IMR-90 (cell line): Measurements from ENCODE around the gene SRC. TPM values are rescaled to one million over a fixed set of nuclear protein-coding genes. Genes with fewer than 3 reads are reported as not detected.

ENCODE experiments used
- ATAC-seq: fragments of 200-7000 bp; cut with Tn5 transposase; 2 replicates; pipeline ENCODE4 v1.9.1; 2020; ENCODE audit warnings: low read depth, mild to moderate bottlenecking, moderate library complexity
- BruUV-seq: library from RNA; stranded (reverse); fragments of 400-500 nt; replicated peaks from 2 replicates; lab custom pipeline; 2021; lab: Mats Ljungman, UMichigan
- CTCF ChIA-PET: fragments of 300-600 bp; formaldehyde crosslinking; extraction: SDS; loops from one replicate; lab custom pipeline; 2021; ENCODE audit warnings: antibody characterized with exemption; lab: Yijun Ruan, JAX
- POLR2A ChIA-PET: fragments of 300-600 bp; sonication (Branson Sonifier 250); formaldehyde crosslinking; loops from one replicate; lab custom pipeline; 2022; ENCODE audit warnings: antibody characterized with exemption; ENCODE audit not compliant: unreplicated experiment; lab: Charles Lee
- DNase-seq: peaks from one replicate; pipeline ENCODE4 v3.0.0; 2013
- H2AFZ ChIP-seq: replicated peaks from 2 replicates; pipeline ENCODE3; 2013; ENCODE audit warnings: low read length, mild to moderate bottlenecking; ENCODE audit not compliant: poor library complexity
- H2AK5ac ChIP-seq: 2 replicates; pipeline ENCODE4 v1.6.1; 2013; ENCODE audit warnings: low read depth, low read length, inconsistent platforms
- H2AK9ac ChIP-seq: replicated peaks from 2 replicates; pipeline ENCODE3; 2013; ENCODE audit warnings: mild to moderate bottlenecking, low read depth, low read length, moderate library complexity; ENCODE audit not compliant: poor library complexity
- H2BK120ac ChIP-seq: 2 replicates; pipeline ENCODE4 v1.6.1; 2013; ENCODE audit warnings: low read depth, low read length, inconsistent platforms
- H2BK15ac ChIP-seq: 3 replicates; pipeline ENCODE4 v1.6.1; 2013; ENCODE audit warnings: low read depth, low read length, inconsistent platforms
- H2BK20ac ChIP-seq: 2 replicates; pipeline ENCODE4 v1.6.1; 2013; ENCODE audit warnings: low read depth, mild to moderate bottlenecking, inconsistent platforms, low read length, moderate library complexity
- H2BK5ac ChIP-seq: 2 replicates; pipeline ENCODE4 v1.6.1; 2013; ENCODE audit warnings: mild to moderate bottlenecking, low read depth, low read length, inconsistent platforms; ENCODE audit not compliant: poor library complexity, severe bottlenecking
- H3K14ac ChIP-seq: replicated peaks from 2 replicates; pipeline ENCODE4 v1.6.1; 2013; ENCODE audit warnings: low read depth, low read length, inconsistent platforms
- H3K18ac ChIP-seq: 2 replicates; pipeline ENCODE4 v1.6.1; 2013; ENCODE audit warnings: low read depth, low read length, control low read depth
- H3K23ac ChIP-seq: 2 replicates; pipeline ENCODE4 v1.6.1; 2013; ENCODE audit warnings: low read depth, low read length, inconsistent platforms
- H3K27ac ChIP-seq: 2 replicates; pipeline ENCODE4 v1.5.1; 2013; ENCODE audit warnings: mild to moderate bottlenecking, control low read depth, low read length; ENCODE audit not compliant: insufficient read depth
- H3K27me3 ChIP-seq: 2 replicates; pipeline ENCODE4 v1.6.1; 2013; ENCODE audit warnings: low read length; ENCODE audit not compliant: control insufficient read depth, insufficient read depth
- H3K36me3 ChIP-seq: 2 replicates; pipeline ENCODE4 v1.6.1; 2013; ENCODE audit warnings: low read length, mixed read lengths; ENCODE audit not compliant: control insufficient read depth, insufficient read depth
- H3K4ac ChIP-seq: 2 replicates; pipeline ENCODE4 v1.6.1; 2013; ENCODE audit warnings: low read depth, low read length, inconsistent platforms
- H3K4me1 ChIP-seq: 2 replicates; pipeline ENCODE4 v1.6.1; 2013; ENCODE audit warnings: low read length, mixed read lengths; ENCODE audit not compliant: control insufficient read depth, insufficient read depth
- H3K4me2 ChIP-seq: 2 replicates; pipeline ENCODE4 v1.6.1; 2013; ENCODE audit warnings: low read depth, mild to moderate bottlenecking, control low read depth, low read length, moderate library complexity
- H3K4me3 ChIP-seq: 2 replicates; pipeline ENCODE4 v1.5.1; 2013; ENCODE audit warnings: low read depth, mild to moderate bottlenecking, control low read depth, low read length, moderate library complexity; ENCODE audit not compliant: insufficient read depth
- H3K56ac ChIP-seq: 2 replicates; pipeline ENCODE4 v1.6.1; 2013; ENCODE audit warnings: low read length, inconsistent platforms; ENCODE audit not compliant: insufficient read depth; ENCODE audit errors: extremely low read depth
- H3K79me1 ChIP-seq, 2 experiments: 2 replicates each; pipeline ENCODE4 v1.6.1; 2013; ENCODE audit warnings: low read length in 2 of 2, inconsistent platforms in 1 of 2, low read depth in 1 of 2
- H3K9ac ChIP-seq: 2 replicates; pipeline ENCODE4 v1.6.1; 2013; ENCODE audit warnings: low read depth, low read length, control low read depth
- H3K9me1 ChIP-seq: 2 replicates; pipeline ENCODE4 v1.6.1; 2013; ENCODE audit warnings: low read length, inconsistent platforms; ENCODE audit not compliant: insufficient read depth
- H3K9me3 ChIP-seq: 2 replicates; pipeline ENCODE4 v1.6.1; 2013; ENCODE audit warnings: low read length; ENCODE audit not compliant: control insufficient read depth, insufficient read depth
- H4K20me1 ChIP-seq: 2 replicates; pipeline ENCODE4 v1.6.1; 2013; ENCODE audit warnings: low read length, inconsistent platforms; ENCODE audit not compliant: insufficient read depth
- H4K5ac ChIP-seq: 2 replicates; pipeline ENCODE4 v1.6.1; 2013; ENCODE audit warnings: mild to moderate bottlenecking, low read depth, low read length, control low read depth
- H4K8ac ChIP-seq, 2 experiments: 2 replicates each; pipeline ENCODE4 v1.6.1; 2013; ENCODE audit warnings: low read depth in 2 of 2, low read length in 2 of 2, control low read depth in 1 of 2, inconsistent platforms in 1 of 2
- H4K91ac ChIP-seq: 2 replicates; pipeline ENCODE4 v1.6.1; 2013; ENCODE audit warnings: low read depth, low read length, inconsistent platforms; ENCODE audit not compliant: insufficient read depth
- CEBPB ChIP-seq: IDR thresholded peaks from 2 replicates; pipeline ENCODE4 v1.6.1; 2012; ENCODE audit warnings: low read depth, low read length, improper control_type of control experiment
- FOS ChIP-seq: fragments of 150-350 bp; IDR thresholded peaks from 2 replicates; pipeline ENCODE4 v1.6.1; 2016; ENCODE audit warnings: low read depth, low read length
- MAZ ChIP-seq: IDR thresholded peaks from 2 replicates; pipeline ENCODE4 v1.6.1; 2012; ENCODE audit warnings: low read depth, mild to moderate bottlenecking, low read length, improper control_type of control experiment, moderate library complexity, borderline replicate concordance
- SMC3 ChIP-seq: fragments of 150-350 bp; IDR thresholded peaks from 2 replicates; pipeline ENCODE4 v1.6.1; 2016; ENCODE audit warnings: low read depth, mild to moderate bottlenecking, antibody characterized with exemption, low read length, moderate library complexity
- WGBS, 2 experiments: methylation state at CpG; one replicate each; pipeline versions ENCODE4 v1.1.5 to v1.1.7; 2013; ENCODE audit warnings: missing lambda C conversion rate in 2 of 2; ENCODE audit not compliant: insufficient read length in 1 of 2; ENCODE audit errors: extremely low coverage in 2 of 2; 5-methylcytosine and 5-hydroxymethylcytosine counted together
- dilution Hi-C: fragments of 300-500 bp; cut with HindIII; formaldehyde crosslinking; loops from one replicate; pipeline ENCODE4 v1.14.3; 2018; ENCODE audit warnings: low sequenced_read_pairs; ENCODE audit not compliant: unreplicated experiment
- in situ Hi-C: fragments of 300-500 bp; cut with MboI; formaldehyde crosslinking; loops from 3 replicates; pipeline ENCODE4 v1.14.3; 2019; ENCODE audit warnings: low sequenced_read_pairs, inconsistent platforms, mixed read lengths
- intact Hi-C: fragments of 100-400 bp; cut with micrococcal nuclease; formaldehyde crosslinking; loops from 2 replicates; pipeline ENCODE4 v1.10.0; 2022
- polyA plus RNA-seq, 3 experiments: library from polyadenylated mRNA; depleted of rRNA; stranded (reverse); fragments of >200 nt; gene quantifications; 2 replicates each; pipeline ENCODE4 v1.2.3, GENCODE V29; 2012; ENCODE audit warnings: low replicate concordance in 1 of 3
- total RNA-seq: library from RNA; depleted of rRNA; stranded (reverse); fragments of >200 nt; gene quantifications from 2 replicates; pipeline ENCODE4 v1.2.3, GENCODE V29; 2012

SRC gene
- total and polyA plus RNA-seq, 2 of the 4 experiments (the other 2 are of a cell fraction), result 7.0 to 24.2 TPM

DNA sequence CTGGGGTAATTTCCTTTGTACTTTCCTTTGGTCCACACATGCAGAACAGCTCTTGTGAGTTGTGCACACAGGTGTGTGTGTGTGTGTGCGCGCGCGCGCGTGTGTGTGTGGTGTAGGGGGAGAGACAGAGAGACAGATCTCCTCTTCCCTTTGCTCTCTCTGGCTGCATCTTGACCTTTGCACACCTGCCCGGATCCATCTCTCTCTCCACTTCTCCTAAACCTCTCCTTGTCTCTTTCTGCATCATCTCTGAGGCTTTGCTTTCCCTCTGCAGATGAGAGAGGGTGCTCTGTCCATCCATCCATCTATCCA lies 67.0 kb downstream of the SRC start:
- no peak overlapping the region for H3K4ac ChIP-seq
- H3K23ac ChIP-seq, result no peak overlapping the region
- no TSS peak for BruUV-seq
- H2AFZ ChIP-seq, result no peak overlapping the region
- in situ Hi-C loops, result no loop called here
- no peak overlapping the region for H2BK120ac ChIP-seq
- no peak overlapping the region for H3K18ac ChIP-seq
- dilution Hi-C loops, result no loop called here
- H3K27ac ChIP-seq, result no peak overlapping the region
- WGBS, 2 experiments, result no CpG with 5 or more reads among the region's 7 CpGs
- H3K9me3 ChIP-seq, result no peaks in the 10 kb centered on the region
- POLR2A ChIA-PET, result no interaction called here
- H2AK9ac ChIP-seq, result no peak overlapping the region
- no peak overlapping the region for H2BK20ac ChIP-seq
- intact Hi-C loops, result no loop called here
- no peaks in the 10 kb centered on the region; the same call in 1 of the 2 replicates for H4K20me1 ChIP-seq
- no peak overlapping the region for H2AK5ac ChIP-seq
- peaks cover 8% of the 10 kb centered on the region; the same call in 1 of the 2 replicates for H3K9me1 ChIP-seq
- DNase-seq (no peak), ATAC-seq (no peak)
- H4K91ac ChIP-seq, result no peak overlapping the region
- H2BK15ac ChIP-seq, result no peak overlapping the region
- H3K79me1 ChIP-seq, result no peaks in the 10 kb centered on the region
- no peak overlapping the region for H3K4me2 ChIP-seq
- H3K4me3 ChIP-seq, result no peak overlapping the region
- H4K8ac ChIP-seq, result no peak overlapping the region
- CTCF ChIA-PET, result no interaction called here
- no peak overlapping the region for H3K9ac ChIP-seq
- no peak overlapping the region for H2BK5ac ChIP-seq
- H3K14ac ChIP-seq, result no peak overlapping the region
- H3K27me3 ChIP-seq, result peaks cover 65% of the 10 kb centered on the region
- no peak for TF ChIP-seq FOS
- no peak for TF ChIP-seq MAZ
- no peak for TF ChIP-seq SMC3
- TF ChIP-seq CEBPB, result no peak
- no peaks in the 10 kb centered on the region for H3K36me3 ChIP-seq
- no peak overlapping the region for H4K5ac ChIP-seq
- no peaks in the 10 kb centered on the region; the same call in 1 of the 2 replicates for H3K4me1 ChIP-seq
- H3K56ac ChIP-seq, result no peak overlapping the region
